GM15510 (cell line): ENCODE measurements around the gene APOA4.

Experiments
- POLR2A ChIP-seq: IDR thresholded peaks from 3 replicates; pipeline ENCODE4 v1.6.1; 2011; ENCODE audit warnings: borderline replicate concordance; ENCODE audit not compliant: insufficient read length; ENCODE audit errors: extremely low read depth

APOA4 gene

GRCh38 chr11:116827461-116827860 lies 4.4 kb upstream of the APOA4 start:
- TF ChIP-seq POLR2A = no peak

- TF ChIP-seq POLR2A = no peak
These were observed 3.8 kb upstream of the APOA4 start for GRCh38 chr11:116826751-116827431.

GRCh38 chr11:116825854-116826750 lies 3.0 kb upstream of the APOA4 start:
- no peak for TF ChIP-seq POLR2A

GRCh38 chr11:116825434-116825833 lies 2.3 kb upstream of the APOA4 start:
- TF ChIP-seq POLR2A = no peak

GRCh38 chr11:116822575-116822974 lies 529 bp downstream of the APOA4 start:
- TF ChIP-seq POLR2A = no peak

GRCh38 chr11:116821050-116821918 lies 1.8 kb downstream of the APOA4 start:
- TF ChIP-seq POLR2A = no peak

GRCh38 chr11:116819049-116819448 lies 4.1 kb downstream of the APOA4 start:
- TF ChIP-seq POLR2A = no peak

- no peak for TF ChIP-seq POLR2A
These were observed 8.6 kb downstream of the APOA4 start for GRCh38 chr11:116814502-116814901.

GRCh38 chr11:116813781-116814471 lies 9.2 kb downstream of the APOA4 start:
- no peak for TF ChIP-seq POLR2A

GRCh38 chr11:116813170-116813569 lies 9.9 kb downstream of the APOA4 start:
- TF ChIP-seq POLR2A = no peak

- TF ChIP-seq POLR2A = no peak
These were observed 11.0 kb downstream of the APOA4 start for GRCh38 chr11:116812109-116812508.

- no peak for TF ChIP-seq POLR2A
These were observed 11.9 kb downstream of the APOA4 start for GRCh38 chr11:116811194-116811593.

GRCh38 chr11:116808262-116809175 lies 14.6 kb downstream of the APOA4 start:
- TF ChIP-seq POLR2A = no peak
